Epithelial cell of proximal tubule (primary cell): ENCODE results near the gene CDK12. TPM values are rescaled to one million over a fixed set of nuclear protein-coding genes. Genes with fewer than 3 reads are reported as not detected.
"Not testable (repeated sequence)": the region's sequence is repeated elsewhere in the genome, so short reads cannot be mapped to it uniquely, and the experiment has no call there.

ENCODE experiments used
- DNase-seq: peaks from one replicate; pipeline ENCODE4 v3.0.0-alpha.2; 2011; ENCODE audit warnings: low read depth
- H3K4me3 ChIP-seq: 2 replicates; pipeline ENCODE4 v1.5.1; 2011; ENCODE audit warnings: low read depth, mild to moderate bottlenecking, low read length
- total RNA-seq: library from RNA; depleted of rRNA; stranded (reverse); fragments of >200 nt; gene quantifications from 2 replicates; pipeline ENCODE4 v1.2.3, GENCODE V29; 2015
- TF ChIP-seq, protein P1 (sequence below): conservative IDR thresholded peaks from 2 replicates; pipeline ENCODE4 v1.5.1; 2012; ENCODE audit warnings: low read depth, mild to moderate bottlenecking, low read length

CDK12 gene
- total RNA-seq, 1 donor from 2014 or later = 13.5 TPM

DNA sequence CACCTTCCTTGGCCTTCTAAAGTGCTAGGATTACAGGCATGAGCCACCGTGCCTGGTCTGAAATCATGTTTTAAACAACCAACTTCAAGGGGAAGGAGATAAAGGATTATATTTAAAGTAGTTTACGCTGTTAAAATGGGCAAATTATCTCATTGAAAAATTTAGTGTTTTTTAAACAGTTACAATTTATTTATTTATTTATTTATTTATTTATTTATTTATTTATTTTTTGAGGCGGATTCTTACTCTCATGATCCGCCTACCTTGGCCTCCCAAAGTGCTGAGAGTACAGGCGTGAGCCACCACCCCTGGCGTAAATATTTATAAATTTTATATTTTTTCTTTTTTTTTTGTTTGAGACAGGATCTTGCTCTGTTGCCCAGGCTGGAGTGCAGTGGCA lies 22.2 kb downstream of the CDK12 start:
- DNase-seq = no peak
- TF ChIP-seq, protein P1, sequence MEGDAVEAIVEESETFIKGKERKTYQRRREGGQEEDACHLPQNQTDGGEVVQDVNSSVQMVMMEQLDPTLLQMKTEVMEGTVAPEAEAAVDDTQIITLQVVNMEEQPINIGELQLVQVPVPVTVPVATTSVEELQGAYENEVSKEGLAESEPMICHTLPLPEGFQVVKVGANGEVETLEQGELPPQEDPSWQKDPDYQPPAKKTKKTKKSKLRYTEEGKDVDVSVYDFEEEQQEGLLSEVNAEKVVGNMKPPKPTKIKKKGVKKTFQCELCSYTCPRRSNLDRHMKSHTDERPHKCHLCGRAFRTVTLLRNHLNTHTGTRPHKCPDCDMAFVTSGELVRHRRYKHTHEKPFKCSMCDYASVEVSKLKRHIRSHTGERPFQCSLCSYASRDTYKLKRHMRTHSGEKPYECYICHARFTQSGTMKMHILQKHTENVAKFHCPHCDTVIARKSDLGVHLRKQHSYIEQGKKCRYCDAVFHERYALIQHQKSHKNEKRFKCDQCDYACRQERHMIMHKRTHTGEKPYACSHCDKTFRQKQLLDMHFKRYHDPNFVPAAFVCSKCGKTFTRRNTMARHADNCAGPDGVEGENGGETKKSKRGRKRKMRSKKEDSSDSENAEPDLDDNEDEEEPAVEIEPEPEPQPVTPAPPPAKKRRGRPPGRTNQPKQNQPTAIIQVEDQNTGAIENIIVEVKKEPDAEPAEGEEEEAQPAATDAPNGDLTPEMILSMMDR = no peak
- H3K4me3 ChIP-seq = no peak overlapping the region

DNA sequence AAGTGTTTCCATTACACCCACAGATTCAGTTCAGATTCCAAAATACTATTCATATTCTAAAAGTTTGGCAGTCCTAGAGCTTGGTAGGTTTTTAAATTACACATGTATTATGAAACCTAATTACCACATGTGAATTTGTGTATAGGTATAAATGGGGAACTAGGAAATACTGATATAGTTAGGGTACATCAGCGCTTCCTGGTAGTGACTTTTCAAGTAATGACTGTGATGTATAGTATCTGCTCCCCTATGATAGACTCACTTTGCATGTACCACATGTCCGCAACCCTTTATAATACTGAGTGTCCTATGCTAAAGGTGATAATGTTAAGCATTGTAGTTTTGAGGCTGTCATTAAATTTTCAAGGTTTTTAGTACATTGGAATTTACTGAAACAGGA lies 22.9 kb downstream of the CDK12 start:
- TF ChIP-seq, protein P1 = no peak
- no peak overlapping the region for H3K4me3 ChIP-seq
- DNase-seq = no peak

DNA sequence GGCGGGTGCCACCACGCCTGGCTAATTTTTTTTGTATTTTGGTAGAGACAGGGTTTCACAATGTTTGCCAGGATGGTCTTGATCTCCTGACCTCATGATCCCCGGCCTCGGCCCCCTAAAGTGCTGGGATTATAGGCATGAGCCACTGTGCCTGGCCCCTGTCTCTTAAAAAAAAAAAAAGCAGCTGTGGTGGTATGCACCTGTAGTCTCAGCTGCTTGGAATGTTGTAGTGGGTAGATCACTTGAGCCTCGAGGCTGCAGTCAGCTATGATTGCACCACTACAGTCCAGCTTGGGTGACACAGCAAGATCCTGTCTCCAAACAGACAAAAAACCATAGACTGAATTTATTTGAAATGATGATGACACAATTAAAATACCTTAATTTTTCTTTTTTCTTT lies 24.3 kb downstream of the CDK12 start:
- peak; percentile 78 for DNase-seq
- TF ChIP-seq, protein P1 = no peak
- no peak overlapping the region for H3K4me3 ChIP-seq

DNA sequence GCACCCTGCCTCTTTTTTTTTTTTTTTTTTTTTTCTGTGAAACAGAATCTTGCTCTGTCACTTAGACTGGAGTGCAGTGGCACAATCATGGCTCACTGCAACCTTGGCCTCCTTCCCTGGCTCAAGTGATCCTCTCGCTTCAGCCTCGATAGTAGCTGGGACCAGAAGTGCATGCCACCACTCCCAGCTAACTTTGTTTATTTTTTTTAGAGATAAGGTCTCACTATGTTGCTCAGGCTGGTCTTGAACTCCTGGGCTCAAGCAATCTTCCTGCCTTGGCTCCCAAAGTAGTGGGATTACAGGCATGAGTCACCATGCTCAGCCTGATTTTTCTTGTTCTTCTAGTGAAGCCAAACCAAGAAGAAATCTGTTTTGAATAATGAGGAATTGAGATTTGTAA lies 25.0 kb downstream of the CDK12 start:
- TF ChIP-seq, protein P1 = no peak
- H3K4me3 ChIP-seq = no peak overlapping the region
- DNase-seq = no peak

DNA sequence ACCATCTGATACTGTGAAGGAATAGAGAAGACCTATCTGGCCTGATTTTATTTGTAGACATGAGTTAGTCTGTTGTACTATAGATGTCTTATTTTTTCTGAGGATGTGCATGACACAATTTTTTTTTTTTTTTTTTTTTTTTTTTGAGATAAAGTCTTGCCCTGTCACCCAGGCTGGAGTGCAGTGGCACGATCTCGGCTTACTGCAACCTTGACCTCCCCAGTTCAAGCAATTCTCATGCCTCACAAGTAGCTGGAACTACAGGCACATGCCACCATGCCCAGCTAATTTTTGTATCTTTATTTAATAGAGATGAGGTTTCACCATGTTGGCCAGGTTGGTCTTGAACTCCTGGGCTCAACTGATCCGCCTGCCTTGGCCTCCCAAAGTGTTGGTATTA lies 26.2 kb downstream of the CDK12 start:
- not testable (repeated sequence) for DNase-seq

DNA sequence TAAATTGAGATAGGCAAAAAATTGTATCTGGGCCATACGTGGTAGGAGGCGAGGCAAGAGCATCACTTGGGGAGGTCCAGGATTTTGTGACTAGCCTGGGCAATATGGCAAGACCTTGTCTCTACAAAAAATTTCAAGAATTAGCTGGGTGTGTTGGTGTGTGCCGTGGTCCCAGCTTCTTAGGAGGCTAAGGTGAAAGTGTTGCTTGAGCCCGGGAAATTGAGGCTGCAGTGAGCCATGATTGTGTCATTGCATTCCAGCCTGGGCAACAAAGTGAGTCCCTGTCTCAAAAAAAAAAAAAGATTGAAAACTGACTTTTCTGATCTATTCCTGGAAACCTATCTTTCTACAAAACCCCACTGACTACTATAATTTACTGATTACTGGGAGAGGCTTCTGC lies 26.7 kb downstream of the CDK12 start:
- TF ChIP-seq, protein P1 = no peak
- DNase-seq = no peak

More for the DNA sequence above, 26.2 kb downstream of the CDK12 start:
- not testable (repeated sequence) for H3K4me3 ChIP-seq

DNA sequence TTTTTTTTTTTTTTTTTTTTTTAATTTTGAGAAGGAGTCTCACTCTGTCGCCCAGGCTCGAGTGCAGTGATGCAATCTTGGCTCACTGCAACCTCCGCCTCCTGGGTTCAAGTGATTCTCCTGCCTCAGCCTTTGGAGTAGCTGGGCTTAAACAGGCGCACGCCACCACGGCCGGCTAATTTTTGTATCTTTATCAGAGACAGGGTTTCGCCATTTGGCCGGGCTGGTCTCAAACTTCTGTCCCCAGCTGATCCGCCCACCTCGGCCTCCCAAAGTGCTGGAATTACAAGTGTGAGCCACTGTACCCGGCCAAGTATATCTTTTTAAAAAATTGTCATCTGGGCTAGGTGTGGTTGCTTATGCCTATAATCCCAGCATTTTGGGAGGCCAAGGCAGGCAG lies 35.6 kb downstream of the CDK12 start:
- DNase-seq, H3K4me3 ChIP-seq: not testable (repeated sequence)

More for the DNA sequence above, 26.7 kb downstream of the CDK12 start:
- no peak overlapping the region for H3K4me3 ChIP-seq

DNA sequence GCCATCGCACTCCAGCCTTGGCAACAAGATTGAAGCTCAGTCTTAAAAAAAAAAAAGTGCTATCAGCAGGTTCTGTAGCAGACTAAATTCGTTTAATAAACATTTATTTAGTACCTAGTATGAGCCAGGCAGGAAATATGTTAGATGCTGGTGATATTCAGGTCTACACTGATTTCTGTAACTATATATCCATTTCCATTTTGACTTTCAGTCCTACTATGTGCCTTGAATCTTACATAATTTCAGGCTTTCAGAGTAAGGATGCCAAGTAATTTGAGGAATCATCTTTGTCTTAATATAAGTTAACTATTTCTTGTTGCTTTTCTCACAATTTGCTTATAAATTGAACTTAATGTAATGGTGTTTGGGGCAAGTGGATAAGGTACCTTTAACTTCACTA lies 46.2 kb downstream of the CDK12 start:
- TF ChIP-seq, protein P1 = no peak
- no peak for DNase-seq
- H3K4me3 ChIP-seq = no peak overlapping the region
